ENCODE results near the gene KATNAL2.

Gene KATNAL2

DNA sequence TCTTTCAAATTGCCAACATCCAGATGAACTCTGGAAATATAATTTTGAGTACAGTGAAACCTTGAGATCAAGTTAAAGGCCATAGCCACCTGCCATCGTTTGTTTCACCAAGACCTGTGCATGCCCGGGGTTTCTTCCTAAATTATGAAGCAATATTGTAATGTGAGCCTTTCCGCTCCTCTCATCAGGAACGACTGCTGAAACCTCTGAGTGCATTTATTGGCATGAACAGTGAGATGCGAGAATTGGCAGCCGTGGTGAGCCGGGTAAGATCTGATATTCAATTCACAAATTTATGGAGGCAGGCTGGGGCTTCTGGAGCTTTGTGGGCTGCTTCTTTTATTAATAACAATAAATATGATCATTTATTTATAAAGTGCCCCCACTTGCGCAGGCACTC is 145.7 kb downstream of the KATNAL2 start:
- Histone ChIP-seq H3K36me3 (ENCODE audit: control insufficient read depth in 2 of 2, insufficient read depth in 2 of 2, low read length in 2 of 2) (no peaks in the 10 kb centered on the region), H3K9ac (ENCODE audit: low read depth in 1 of 2, low read length in 2 of 2) (no peak overlapping the region), H3K4me1 (ENCODE audit: control insufficient read depth in 2 of 2, insufficient read depth in 2 of 2, low read length in 2 of 2) (no peaks in the 10 kb centered on the region), H3K27me3 (ENCODE audit: control insufficient read depth in 2 of 2, insufficient read depth in 2 of 2, low read length in 2 of 2) (no peaks in the 10 kb centered on the region), H3K9me3 (ENCODE audit: control insufficient read depth in 2 of 2, low read length in 2 of 2) (no peaks in the 10 kb centered on the region), H3K27ac (ENCODE audit: low read depth in 2 of 2, low read length in 2 of 2) (no peak overlapping the region), H3K4me3 (ENCODE audit: low read length in 2 of 2) (no peak overlapping the region)

DNA sequence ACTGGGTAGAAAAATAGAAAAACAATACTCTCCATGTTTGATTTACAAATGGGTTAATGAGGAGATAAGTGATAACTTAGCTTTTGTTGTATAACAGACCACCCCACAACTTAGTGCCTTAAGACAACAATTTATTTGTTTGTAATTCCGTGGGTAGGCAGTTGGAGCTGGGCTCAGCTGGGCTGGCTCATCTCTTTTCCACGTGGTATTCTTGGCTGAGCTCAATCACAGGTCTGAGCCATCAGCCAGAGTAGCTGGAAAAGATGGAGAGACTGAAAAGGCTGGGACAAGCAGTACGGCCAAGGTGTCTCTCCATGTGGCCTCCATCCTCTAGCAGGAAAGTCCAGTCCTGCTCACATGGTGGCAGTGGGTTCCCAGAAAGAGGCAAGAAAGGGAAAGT is 150.2 kb downstream of the KATNAL2 start:
- no peaks in the 10 kb centered on the region for H3K27me3 ChIP-seq (ENCODE audit: control insufficient read depth in 2 of 2, insufficient read depth in 2 of 2, low read length in 2 of 2)
- no peaks in the 10 kb centered on the region for H3K9me3 ChIP-seq (ENCODE audit: control insufficient read depth in 2 of 2, low read length in 2 of 2)
- no peak overlapping the region for H3K4me3 ChIP-seq (ENCODE audit: low read length in 2 of 2)
- no peak overlapping the region for H3K27ac ChIP-seq (ENCODE audit: low read depth in 2 of 2, low read length in 2 of 2)
- no peaks in the 10 kb centered on the region for H3K36me3 ChIP-seq (ENCODE audit: control insufficient read depth in 2 of 2, insufficient read depth in 2 of 2, low read length in 2 of 2)
- no peak overlapping the region for H3K9ac ChIP-seq (ENCODE audit: low read depth in 1 of 2, low read length in 2 of 2)
- no peaks in the 10 kb centered on the region for H3K4me1 ChIP-seq (ENCODE audit: control insufficient read depth in 2 of 2, insufficient read depth in 2 of 2, low read length in 2 of 2)

DNA sequence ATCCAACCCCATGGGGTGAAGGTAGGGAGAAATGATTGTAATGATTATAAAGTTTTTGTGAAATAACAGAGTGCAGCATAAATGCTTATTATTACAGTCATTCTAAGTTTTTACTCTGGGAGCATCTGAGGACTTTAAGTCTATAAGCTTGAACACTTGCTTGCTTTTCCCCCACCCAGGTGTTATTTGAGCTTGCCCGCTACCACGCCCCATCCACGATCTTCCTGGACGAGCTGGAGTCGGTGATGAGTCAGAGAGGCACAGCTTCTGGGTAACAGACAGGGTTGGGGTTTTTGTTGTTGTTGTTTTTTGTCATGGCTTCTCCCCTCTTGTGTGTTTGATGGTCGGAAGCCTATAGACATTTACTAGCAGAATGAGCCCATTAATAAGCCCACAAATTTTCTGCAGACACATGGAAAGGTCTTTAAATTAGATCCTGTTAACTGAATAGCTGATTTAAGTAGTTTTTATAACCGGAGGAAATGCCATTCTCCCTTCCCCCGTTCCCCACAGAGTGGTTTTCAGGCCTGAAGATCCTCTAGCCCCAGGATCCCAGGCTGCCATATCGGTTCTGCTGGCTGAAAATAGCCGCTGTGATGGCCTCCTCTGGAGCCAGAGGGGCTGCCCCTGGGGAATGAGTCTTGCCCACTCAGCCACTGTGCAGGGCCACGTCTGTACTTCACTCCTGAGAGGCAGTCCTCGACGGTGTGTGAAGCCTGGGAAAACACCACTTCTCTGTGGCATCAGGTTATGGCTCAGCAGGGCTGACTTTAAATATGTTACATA is 157.9 kb downstream of the KATNAL2 start:
- Histone ChIP-seq H3K9me3 (ENCODE audit: control insufficient read depth in 2 of 2, low read length in 2 of 2) (no peaks in the 10 kb centered on the region), H3K9ac (ENCODE audit: low read depth in 1 of 2, low read length in 2 of 2) (no peak overlapping the region), H3K36me3 (ENCODE audit: control insufficient read depth in 2 of 2, insufficient read depth in 2 of 2, low read length in 2 of 2) (no peaks in the 10 kb centered on the region), H3K27me3 (ENCODE audit: control insufficient read depth in 2 of 2, insufficient read depth in 2 of 2, low read length in 2 of 2) (no peaks in the 10 kb centered on the region), H3K4me3 (ENCODE audit: low read length in 2 of 2) (no peak overlapping the region), H3K27ac (ENCODE audit: low read depth in 2 of 2, low read length in 2 of 2) (no peak overlapping the region), H3K4me1 (ENCODE audit: control insufficient read depth in 2 of 2, insufficient read depth in 2 of 2, low read length in 2 of 2) (no peaks in the 10 kb centered on the region)

DNA sequence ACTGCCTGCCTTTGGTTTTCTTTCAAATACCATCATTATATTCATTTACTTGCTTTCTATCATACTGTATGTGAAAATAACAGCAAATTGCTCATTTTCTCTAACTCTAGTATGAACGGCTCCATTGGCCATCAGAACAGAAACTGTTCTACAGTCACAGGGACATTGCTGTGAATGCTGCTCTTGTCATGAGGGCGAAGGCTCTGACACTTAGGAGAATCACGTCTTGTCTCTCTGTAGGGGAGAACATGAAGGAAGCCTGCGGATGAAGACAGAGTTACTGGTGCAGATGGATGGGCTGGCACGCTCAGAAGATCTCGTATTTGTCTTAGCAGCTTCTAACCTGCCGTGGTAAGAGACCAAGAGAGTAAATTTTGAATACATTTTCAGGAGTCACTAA is 159.7 kb downstream of the KATNAL2 start:
- no peaks in the 10 kb centered on the region for H3K9me3 ChIP-seq (ENCODE audit: control insufficient read depth in 2 of 2, low read length in 2 of 2)
- H3K4me1 ChIP-seq (ENCODE audit: control insufficient read depth in 2 of 2, insufficient read depth in 2 of 2, low read length in 2 of 2), result no peaks in the 10 kb centered on the region
- H3K27me3 ChIP-seq (ENCODE audit: control insufficient read depth in 2 of 2, insufficient read depth in 2 of 2, low read length in 2 of 2), result no peaks in the 10 kb centered on the region
- H3K36me3 ChIP-seq (ENCODE audit: control insufficient read depth in 2 of 2, insufficient read depth in 2 of 2, low read length in 2 of 2), result no peaks in the 10 kb centered on the region
- H3K27ac ChIP-seq (ENCODE audit: low read depth in 2 of 2, low read length in 2 of 2), result no peak overlapping the region
- no peak overlapping the region for H3K4me3 ChIP-seq (ENCODE audit: low read length in 2 of 2)
- H3K9ac ChIP-seq (ENCODE audit: low read depth in 1 of 2, low read length in 2 of 2), result no peak overlapping the region

DNA sequence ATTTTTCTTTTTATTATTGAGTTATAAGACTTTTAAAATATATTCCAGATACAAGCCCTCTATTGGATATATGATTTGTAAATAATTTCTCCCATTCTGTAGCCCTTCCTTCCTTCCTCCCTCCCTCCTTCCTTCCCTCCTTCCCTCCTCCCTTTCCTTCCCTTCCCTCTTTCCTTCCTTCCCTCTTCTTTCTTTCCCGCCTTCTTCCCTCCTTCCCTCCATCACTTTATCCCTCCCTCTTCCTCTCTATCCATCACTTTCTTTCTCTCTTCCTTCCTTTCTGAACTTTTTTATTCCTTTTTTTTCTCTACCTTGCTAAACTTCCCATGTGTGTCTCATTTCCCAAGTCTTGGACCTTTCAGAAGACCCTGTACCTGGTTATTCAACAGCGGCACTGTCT is 163.5 kb downstream of the KATNAL2 start:
- H3K27me3 ChIP-seq (ENCODE audit: control insufficient read depth in 2 of 2, insufficient read depth in 2 of 2, low read length in 2 of 2), result no peaks in the 10 kb centered on the region
- H3K9me3 ChIP-seq (ENCODE audit: control insufficient read depth in 2 of 2, low read length in 2 of 2), result no peaks in the 10 kb centered on the region
- no peak overlapping the region for H3K27ac ChIP-seq (ENCODE audit: low read depth in 2 of 2, low read length in 2 of 2)
- no peak overlapping the region for H3K4me3 ChIP-seq (ENCODE audit: low read length in 2 of 2)
- H3K36me3 ChIP-seq (ENCODE audit: control insufficient read depth in 2 of 2, insufficient read depth in 2 of 2, low read length in 2 of 2), result no peaks in the 10 kb centered on the region
- no peak overlapping the region for H3K9ac ChIP-seq (ENCODE audit: low read depth in 1 of 2, low read length in 2 of 2)
- H3K4me1 ChIP-seq (ENCODE audit: control insufficient read depth in 2 of 2, insufficient read depth in 2 of 2, low read length in 2 of 2), result no peaks in the 10 kb centered on the region

DNA sequence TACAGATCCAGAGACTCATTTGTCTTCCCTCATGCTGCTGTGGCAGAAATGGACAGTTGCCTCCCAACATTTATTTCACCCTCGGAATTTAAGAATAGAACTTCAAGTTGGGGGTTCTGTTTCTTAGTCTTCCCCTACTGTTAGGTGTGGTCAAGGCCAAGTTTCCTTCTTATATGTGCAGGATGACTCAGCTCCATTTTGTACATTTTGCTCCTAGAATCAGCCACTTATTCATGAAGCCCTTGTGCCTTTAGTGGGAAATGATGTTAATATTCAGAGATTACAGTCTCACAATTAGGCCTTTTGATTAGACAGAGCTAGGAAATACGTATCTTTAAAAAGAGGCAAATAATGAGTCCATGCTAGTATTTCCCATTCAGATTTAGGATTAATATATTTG is 164.2 kb downstream of the KATNAL2 start:
- Histone ChIP-seq H3K4me3 (ENCODE audit: low read length in 2 of 2) (no peak overlapping the region), H3K27ac (ENCODE audit: low read depth in 2 of 2, low read length in 2 of 2) (no peak overlapping the region)

DNA sequence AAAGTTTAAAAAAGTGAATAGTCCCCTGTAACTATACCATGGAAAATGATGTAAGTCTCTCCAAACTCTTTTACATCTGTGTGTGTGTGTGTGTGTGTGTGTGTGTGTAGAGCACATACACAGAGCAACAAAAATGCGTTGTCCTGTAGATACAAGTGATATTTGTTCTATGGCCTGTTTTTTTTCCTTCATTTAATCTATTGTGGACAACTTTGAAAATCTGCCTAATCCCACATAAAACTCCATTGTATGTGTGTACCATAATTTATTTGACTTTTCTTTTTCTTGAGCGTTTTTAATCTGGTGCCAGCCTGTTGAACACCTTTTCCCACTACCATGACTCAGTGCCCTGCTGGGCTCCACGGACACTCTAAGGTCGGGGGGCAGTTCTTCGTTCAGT is 170.3 kb downstream of the KATNAL2 start:
- no peaks in the 10 kb centered on the region for H3K27me3 ChIP-seq (ENCODE audit: control insufficient read depth in 2 of 2, insufficient read depth in 2 of 2, low read length in 2 of 2)
- no peaks in the 10 kb centered on the region for H3K36me3 ChIP-seq (ENCODE audit: control insufficient read depth in 2 of 2, insufficient read depth in 2 of 2, low read length in 2 of 2)
- H3K27ac ChIP-seq (ENCODE audit: low read depth in 2 of 2, low read length in 2 of 2), result no peak overlapping the region
- H3K4me1 ChIP-seq (ENCODE audit: control insufficient read depth in 2 of 2, insufficient read depth in 2 of 2, low read length in 2 of 2), result no peaks in the 10 kb centered on the region
- H3K9me3 ChIP-seq (ENCODE audit: control insufficient read depth in 2 of 2, low read length in 2 of 2), result no peaks in the 10 kb centered on the region
- no peak overlapping the region for H3K9ac ChIP-seq (ENCODE audit: low read depth in 1 of 2, low read length in 2 of 2)
- no peak overlapping the region for H3K4me3 ChIP-seq (ENCODE audit: low read length in 2 of 2)

More for the DNA sequence above, 164.2 kb downstream of the KATNAL2 start:
- H3K9ac ChIP-seq (ENCODE audit: low read depth in 1 of 2, low read length in 2 of 2), result no peak overlapping the region
- no peaks in the 10 kb centered on the region for H3K36me3 ChIP-seq (ENCODE audit: control insufficient read depth in 2 of 2, insufficient read depth in 2 of 2, low read length in 2 of 2)
- no peaks in the 10 kb centered on the region for H3K9me3 ChIP-seq (ENCODE audit: control insufficient read depth in 2 of 2, low read length in 2 of 2)
- no peaks in the 10 kb centered on the region for H3K27me3 ChIP-seq (ENCODE audit: control insufficient read depth in 2 of 2, insufficient read depth in 2 of 2, low read length in 2 of 2)
- no peaks in the 10 kb centered on the region for H3K4me1 ChIP-seq (ENCODE audit: control insufficient read depth in 2 of 2, insufficient read depth in 2 of 2, low read length in 2 of 2)

DNA sequence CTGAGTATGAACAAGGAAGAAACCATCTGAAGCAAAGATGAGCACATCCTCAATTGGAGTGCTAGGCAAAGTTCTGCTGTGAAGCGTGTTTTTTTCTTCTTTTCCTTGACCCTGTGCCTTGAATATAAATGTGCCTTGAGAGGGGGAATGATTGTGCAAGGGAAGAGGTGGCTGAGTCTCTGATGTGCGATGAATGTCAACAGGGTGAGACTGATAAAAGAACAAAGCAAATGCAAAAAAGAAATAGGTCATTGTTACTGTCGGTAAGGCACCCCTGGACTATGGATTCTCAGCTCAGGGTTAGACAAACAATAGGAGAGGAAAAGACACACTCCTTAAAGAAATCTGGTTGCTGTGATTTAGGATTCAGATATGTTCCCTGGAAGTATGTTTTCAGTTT is 178.4 kb downstream of the KATNAL2 start:
- no peaks in the 10 kb centered on the region for H3K4me1 ChIP-seq (ENCODE audit: control insufficient read depth in 2 of 2, insufficient read depth in 2 of 2, low read length in 2 of 2)
- H3K27me3 ChIP-seq (ENCODE audit: control insufficient read depth in 2 of 2, insufficient read depth in 2 of 2, low read length in 2 of 2), result no peaks in the 10 kb centered on the region
- H3K4me3 ChIP-seq (ENCODE audit: low read length in 2 of 2), result no peak overlapping the region
- H3K9me3 ChIP-seq (ENCODE audit: control insufficient read depth in 2 of 2, low read length in 2 of 2), result no peaks in the 10 kb centered on the region
- H3K9ac ChIP-seq (ENCODE audit: low read depth in 1 of 2, low read length in 2 of 2), result no peak overlapping the region
- H3K36me3 ChIP-seq (ENCODE audit: control insufficient read depth in 2 of 2, insufficient read depth in 2 of 2, low read length in 2 of 2), result no peaks in the 10 kb centered on the region
- H3K27ac ChIP-seq (ENCODE audit: low read depth in 2 of 2, low read length in 2 of 2), result no peak overlapping the region

DNA sequence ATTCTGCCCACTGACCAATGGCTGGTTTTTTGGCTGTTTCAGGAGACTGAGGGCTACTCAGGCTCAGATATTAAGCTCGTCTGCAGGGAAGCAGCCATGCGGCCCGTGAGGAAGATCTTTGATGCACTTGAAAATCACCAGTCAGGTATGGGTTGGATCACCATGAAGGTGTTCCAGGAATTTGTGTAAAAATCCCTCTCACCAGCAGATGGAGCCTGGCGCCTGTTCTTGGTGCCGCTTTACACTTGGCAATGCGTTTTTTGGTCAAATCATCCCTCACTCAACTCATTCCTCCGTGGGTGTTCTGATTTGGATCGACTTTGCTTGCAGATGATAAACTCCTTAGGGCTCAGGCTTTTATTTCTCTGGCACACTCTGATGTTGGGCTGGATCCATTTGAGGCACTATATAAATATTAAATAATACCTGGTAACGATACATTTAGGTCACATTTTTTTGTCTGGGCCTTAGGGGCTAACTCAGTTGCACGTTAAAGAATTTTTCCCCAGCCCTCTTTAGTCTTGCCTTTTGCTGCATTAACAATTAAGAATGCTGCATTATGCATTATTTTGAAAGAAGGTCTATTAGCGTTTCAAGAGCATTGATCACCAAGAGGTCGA is 182.9 kb downstream of the KATNAL2 start:
- no peaks in the 10 kb centered on the region for H3K36me3 ChIP-seq (ENCODE audit: control insufficient read depth in 2 of 2, insufficient read depth in 2 of 2, low read length in 2 of 2)
- no peaks in the 10 kb centered on the region for H3K27me3 ChIP-seq (ENCODE audit: control insufficient read depth in 2 of 2, insufficient read depth in 2 of 2, low read length in 2 of 2)
- no peaks in the 10 kb centered on the region for H3K9me3 ChIP-seq (ENCODE audit: control insufficient read depth in 2 of 2, low read length in 2 of 2)
- H3K27ac ChIP-seq (ENCODE audit: low read depth in 2 of 2, low read length in 2 of 2), result no peak overlapping the region
- no peak overlapping the region for H3K4me3 ChIP-seq (ENCODE audit: low read length in 2 of 2)
- H3K4me1 ChIP-seq (ENCODE audit: control insufficient read depth in 2 of 2, insufficient read depth in 2 of 2, low read length in 2 of 2), result no peaks in the 10 kb centered on the region
- H3K9ac ChIP-seq (ENCODE audit: low read depth in 1 of 2, low read length in 2 of 2), result no peak overlapping the region

DNA sequence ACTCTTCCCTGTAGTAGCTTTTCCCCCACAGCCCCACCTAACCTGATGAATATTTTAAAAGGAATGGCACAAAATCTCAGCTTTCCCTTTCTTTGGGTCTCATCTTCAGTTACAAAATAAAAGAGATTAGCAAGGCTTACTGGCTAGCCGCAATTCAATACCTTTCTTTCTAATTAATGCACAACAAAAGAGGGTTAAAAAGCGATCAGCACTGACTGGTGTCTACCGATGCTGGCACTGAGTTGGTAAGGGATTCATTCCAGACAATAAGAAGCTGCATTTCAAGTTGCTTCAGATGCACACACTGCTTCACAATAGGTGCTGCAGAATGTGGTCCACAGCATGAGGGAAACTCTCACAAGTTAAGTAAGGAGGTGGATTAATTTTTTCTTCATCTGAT is 191.0 kb downstream of the KATNAL2 start:
- no peaks in the 10 kb centered on the region for H3K27me3 ChIP-seq (ENCODE audit: control insufficient read depth in 2 of 2, insufficient read depth in 2 of 2, low read length in 2 of 2)
- H3K9me3 ChIP-seq (ENCODE audit: control insufficient read depth in 2 of 2, low read length in 2 of 2), result no peaks in the 10 kb centered on the region
- H3K4me1 ChIP-seq (ENCODE audit: control insufficient read depth in 2 of 2, insufficient read depth in 2 of 2, low read length in 2 of 2), result no peaks in the 10 kb centered on the region
- no peak overlapping the region for H3K4me3 ChIP-seq (ENCODE audit: low read length in 2 of 2)
- H3K36me3 ChIP-seq (ENCODE audit: control insufficient read depth in 2 of 2, insufficient read depth in 2 of 2, low read length in 2 of 2), result peaks cover 31 to 49% of the 10 kb centered on the region in 2 donors
- no peak overlapping the region for H3K27ac ChIP-seq (ENCODE audit: low read depth in 2 of 2, low read length in 2 of 2)
- H3K9ac ChIP-seq (ENCODE audit: low read depth in 1 of 2, low read length in 2 of 2), result no peak overlapping the region
